WTC11 (cell line): ENCODE measurements around the gene ANGPTL3. TPM values are rescaled to one million over a fixed set of nuclear protein-coding genes. Genes with fewer than 3 reads are reported as not detected.

ENCODE experiments used
- ATAC-seq: fragments of 200-7000 bp; cut with Tn5 transposase; 2 replicates; pipeline ENCODE4 v1.10.0; 2021; ENCODE audit warnings: mild to moderate bottlenecking, moderate library complexity
- CTCF ChIA-PET: fragments of 300-600 bp; sonication (Branson Sonifier 250); formaldehyde crosslinking; loops from one replicate; lab custom pipeline; 2021; ENCODE audit warnings: antibody characterized with exemption; lab: Charles Lee
- POLR2A ChIA-PET: fragments of 350-600 bp; sonication (Branson Sonifier 250); formaldehyde crosslinking; loops from one replicate; lab custom pipeline; 2021; ENCODE audit warnings: antibody characterized with exemption; lab: Charles Lee
- DNase-seq: peaks from one replicate; pipeline ENCODE4 v3.0.0; 2021; ENCODE audit warnings: low spot score
- H3K27ac Mint-ChIP-seq: 2 replicates; pipeline ENCODE4 v1.8.0; 2021; ENCODE audit warnings: mixed read lengths
- H3K27me3 Mint-ChIP-seq: 2 replicates; pipeline ENCODE4 v1.8.0; 2021; ENCODE audit warnings: low read depth, mild to moderate bottlenecking, moderate library complexity, mixed read lengths
- H3K36me3 Mint-ChIP-seq: 2 replicates; pipeline ENCODE4 v1.8.0; 2021; ENCODE audit warnings: mixed read lengths
- H3K4me1 Mint-ChIP-seq: 2 replicates; pipeline ENCODE4 v1.8.0; 2022; ENCODE audit warnings: mixed read lengths
- H3K4me3 Mint-ChIP-seq: 2 replicates; pipeline ENCODE4 v1.8.0; 2021; ENCODE audit warnings: mild to moderate bottlenecking, moderate library complexity, mixed read lengths
- H3K9me3 Mint-ChIP-seq: 2 replicates; pipeline ENCODE4 v1.8.0; 2021; ENCODE audit warnings: mixed read lengths
- CREM ChIP-seq: sonication (generic); formaldehyde crosslinking; IDR thresholded peaks from 2 replicates; pipeline ENCODE4 v1.8.1; 2022; ENCODE audit warnings: mild to moderate bottlenecking, missing genetic modification reagents, moderate library complexity
- ELF4 ChIP-seq: sonication (generic); formaldehyde crosslinking; IDR thresholded peaks from 2 replicates; pipeline ENCODE4 v1.8.1; 2022; ENCODE audit warnings: low read depth, mild to moderate bottlenecking, moderate library complexity, missing genetic modification reagents
- EMX1 ChIP-seq: fragments of 250-450 bp; sonication (Bioruptor Pico); IDR thresholded peaks from 2 replicates; pipeline ENCODE4 v1.8.0; 2021; ENCODE audit warnings: mild to moderate bottlenecking
- GABPB1 ChIP-seq: sonication (generic); formaldehyde crosslinking; IDR thresholded peaks from 2 replicates; pipeline ENCODE4 v1.8.1; 2023; ENCODE audit warnings: mild to moderate bottlenecking, missing genetic modification reagents
- GRHL2 ChIP-seq: fragments of 250-450 bp; sonication (Bioruptor Pico); IDR thresholded peaks from 2 replicates; pipeline ENCODE4 v1.8.0; 2022; ENCODE audit warnings: mild to moderate bottlenecking, moderate library complexity; ENCODE audit not compliant: insufficient replicate concordance, severe bottlenecking
- HMGA2 ChIP-seq: fragments of 250-450 bp; sonication (Bioruptor Pico); IDR thresholded peaks from 2 replicates; pipeline ENCODE4 v1.4.0; 2021; ENCODE audit warnings: mild to moderate bottlenecking, moderate library complexity
- JUN ChIP-seq: sonication (generic); formaldehyde crosslinking; IDR thresholded peaks from 2 replicates; pipeline ENCODE4 v1.8.0; 2023; ENCODE audit warnings: mild to moderate bottlenecking, missing genetic modification reagents
- TEAD1 ChIP-seq: sonication (generic); formaldehyde crosslinking; IDR thresholded peaks from 2 replicates; pipeline ENCODE4 v1.8.0; 2022; ENCODE audit warnings: mild to moderate bottlenecking, missing genetic modification reagents
- ZNF138 ChIP-seq: sonication (generic); formaldehyde crosslinking; conservative IDR thresholded peaks from 2 replicates; pipeline ENCODE4 v1.8.1; 2022; ENCODE audit warnings: mild to moderate bottlenecking, moderate library complexity, missing genetic modification reagents
- ZNF219 ChIP-seq: sonication (generic); formaldehyde crosslinking; IDR thresholded peaks from 2 replicates; pipeline ENCODE4 v1.8.0; 2023; ENCODE audit warnings: missing genetic modification reagents, mild to moderate bottlenecking, borderline replicate concordance
- ZNF263 ChIP-seq: sonication (generic); formaldehyde crosslinking; IDR thresholded peaks from 2 replicates; pipeline ENCODE4 v1.8.1; 2022; ENCODE audit warnings: low read depth, mild to moderate bottlenecking, moderate library complexity, missing genetic modification reagents
- ZNF317 ChIP-seq: sonication (generic); formaldehyde crosslinking; IDR thresholded peaks from 2 replicates; pipeline ENCODE4 v1.8.1; 2023; ENCODE audit warnings: low read depth, mild to moderate bottlenecking, moderate library complexity, missing genetic modification reagents, borderline replicate concordance
- ZNF416 ChIP-seq: fragments of 250-450 bp; sonication (Bioruptor Pico); IDR thresholded peaks from 2 replicates; pipeline ENCODE4 v1.9.0; 2021; ENCODE audit warnings: mild to moderate bottlenecking, inconsistent platforms
- total RNA-seq: library from RNA; stranded (reverse); gene quantifications from 3 replicates; pipeline ENCODE4 v1.2.3, GENCODE V29; 2021
- TF ChIP-seq, protein P1 (sequence below): fragments of 250-450 bp; sonication (Bioruptor Pico); IDR thresholded peaks from 2 replicates; pipeline ENCODE4 v1.9.0; 2021; ENCODE audit warnings: mild to moderate bottlenecking
- TF ChIP-seq, protein P2 (sequence below): fragments of 200-600 bp; IDR thresholded peaks from 2 replicates; pipeline ENCODE4 v1.8.0; 2022; ENCODE audit warnings: antibody characterized with exemption
- TF ChIP-seq, protein P3 (sequence below): sonication (generic); formaldehyde crosslinking; IDR thresholded peaks from 2 replicates; pipeline ENCODE4 v1.8.1; 2023; ENCODE audit warnings: mild to moderate bottlenecking, missing genetic modification reagents, borderline replicate concordance
- TF ChIP-seq, protein P4 (sequence below): sonication (generic); formaldehyde crosslinking; IDR thresholded peaks from 2 replicates; pipeline ENCODE4 v1.8.1; 2022; ENCODE audit warnings: missing genetic modification reagents, borderline replicate concordance
- TF ChIP-seq, protein P5 (sequence below): sonication (generic); formaldehyde crosslinking; IDR thresholded peaks from 2 replicates; pipeline ENCODE4 v1.8.0; 2023; ENCODE audit warnings: missing genetic modification reagents, mild to moderate bottlenecking, borderline replicate concordance
- TF ChIP-seq, protein P6 (sequence below): fragments of 250-450 bp; sonication (Bioruptor Pico); conservative IDR thresholded peaks from 2 replicates; pipeline ENCODE4 v1.9.0; 2021; ENCODE audit warnings: mild to moderate bottlenecking
- TF ChIP-seq, protein P7 (sequence below): sonication (generic); formaldehyde crosslinking; IDR thresholded peaks from 2 replicates; pipeline ENCODE4 v1.8.0; 2022; ENCODE audit warnings: mild to moderate bottlenecking, missing genetic modification reagents

ANGPTL3 gene
- total RNA-seq, 1 experiment from 2014 or later, result not detected

- Mint-ChIP-seq H3K36me3 (no peaks in the 10 kb centered on the region), H3K4me1 (no peaks in the 10 kb centered on the region), H3K27ac (no peak overlapping the region), H3K4me3 (no peak overlapping the region), H3K27me3 (no peaks in the 10 kb centered on the region), H3K9me3 (no peaks in the 10 kb centered on the region)
- ChIA-PET CTCF (interaction anchor here (1.1 kb wide), 1 partner anchor 240 kb away, joined by 3 read pairs; no protein-coding TSS in a partner anchor), POLR2A (no interaction called here)
- ATAC-seq, result no peak
- DNase-seq, result no peak
- TF ChIP-seq HMGA2 (CRISPR knock-in tag) (no peak), GRHL2 (CRISPR knock-in tag) (no peak), CREM (no peak), ZNF317 (CRISPR knock-in tag) (no peak), ZNF416 (CRISPR knock-in tag) (no peak), GABPB1 (CRISPR knock-in tag) (no peak), JUN (no peak), EMX1 (no peak)
- TF ChIP-seq, protein P1, sequence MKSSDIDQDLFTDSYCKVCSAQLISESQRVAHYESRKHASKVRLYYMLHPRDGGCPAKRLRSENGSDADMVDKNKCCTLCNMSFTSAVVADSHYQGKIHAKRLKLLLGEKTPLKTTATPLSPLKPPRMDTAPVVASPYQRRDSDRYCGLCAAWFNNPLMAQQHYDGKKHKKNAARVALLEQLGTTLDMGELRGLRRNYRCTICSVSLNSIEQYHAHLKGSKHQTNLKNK (CRISPR knock-in tag), result no peak
- TF ChIP-seq, protein P2, sequence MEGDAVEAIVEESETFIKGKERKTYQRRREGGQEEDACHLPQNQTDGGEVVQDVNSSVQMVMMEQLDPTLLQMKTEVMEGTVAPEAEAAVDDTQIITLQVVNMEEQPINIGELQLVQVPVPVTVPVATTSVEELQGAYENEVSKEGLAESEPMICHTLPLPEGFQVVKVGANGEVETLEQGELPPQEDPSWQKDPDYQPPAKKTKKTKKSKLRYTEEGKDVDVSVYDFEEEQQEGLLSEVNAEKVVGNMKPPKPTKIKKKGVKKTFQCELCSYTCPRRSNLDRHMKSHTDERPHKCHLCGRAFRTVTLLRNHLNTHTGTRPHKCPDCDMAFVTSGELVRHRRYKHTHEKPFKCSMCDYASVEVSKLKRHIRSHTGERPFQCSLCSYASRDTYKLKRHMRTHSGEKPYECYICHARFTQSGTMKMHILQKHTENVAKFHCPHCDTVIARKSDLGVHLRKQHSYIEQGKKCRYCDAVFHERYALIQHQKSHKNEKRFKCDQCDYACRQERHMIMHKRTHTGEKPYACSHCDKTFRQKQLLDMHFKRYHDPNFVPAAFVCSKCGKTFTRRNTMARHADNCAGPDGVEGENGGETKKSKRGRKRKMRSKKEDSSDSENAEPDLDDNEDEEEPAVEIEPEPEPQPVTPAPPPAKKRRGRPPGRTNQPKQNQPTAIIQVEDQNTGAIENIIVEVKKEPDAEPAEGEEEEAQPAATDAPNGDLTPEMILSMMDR, result no peak
- TF ChIP-seq, protein P3, sequence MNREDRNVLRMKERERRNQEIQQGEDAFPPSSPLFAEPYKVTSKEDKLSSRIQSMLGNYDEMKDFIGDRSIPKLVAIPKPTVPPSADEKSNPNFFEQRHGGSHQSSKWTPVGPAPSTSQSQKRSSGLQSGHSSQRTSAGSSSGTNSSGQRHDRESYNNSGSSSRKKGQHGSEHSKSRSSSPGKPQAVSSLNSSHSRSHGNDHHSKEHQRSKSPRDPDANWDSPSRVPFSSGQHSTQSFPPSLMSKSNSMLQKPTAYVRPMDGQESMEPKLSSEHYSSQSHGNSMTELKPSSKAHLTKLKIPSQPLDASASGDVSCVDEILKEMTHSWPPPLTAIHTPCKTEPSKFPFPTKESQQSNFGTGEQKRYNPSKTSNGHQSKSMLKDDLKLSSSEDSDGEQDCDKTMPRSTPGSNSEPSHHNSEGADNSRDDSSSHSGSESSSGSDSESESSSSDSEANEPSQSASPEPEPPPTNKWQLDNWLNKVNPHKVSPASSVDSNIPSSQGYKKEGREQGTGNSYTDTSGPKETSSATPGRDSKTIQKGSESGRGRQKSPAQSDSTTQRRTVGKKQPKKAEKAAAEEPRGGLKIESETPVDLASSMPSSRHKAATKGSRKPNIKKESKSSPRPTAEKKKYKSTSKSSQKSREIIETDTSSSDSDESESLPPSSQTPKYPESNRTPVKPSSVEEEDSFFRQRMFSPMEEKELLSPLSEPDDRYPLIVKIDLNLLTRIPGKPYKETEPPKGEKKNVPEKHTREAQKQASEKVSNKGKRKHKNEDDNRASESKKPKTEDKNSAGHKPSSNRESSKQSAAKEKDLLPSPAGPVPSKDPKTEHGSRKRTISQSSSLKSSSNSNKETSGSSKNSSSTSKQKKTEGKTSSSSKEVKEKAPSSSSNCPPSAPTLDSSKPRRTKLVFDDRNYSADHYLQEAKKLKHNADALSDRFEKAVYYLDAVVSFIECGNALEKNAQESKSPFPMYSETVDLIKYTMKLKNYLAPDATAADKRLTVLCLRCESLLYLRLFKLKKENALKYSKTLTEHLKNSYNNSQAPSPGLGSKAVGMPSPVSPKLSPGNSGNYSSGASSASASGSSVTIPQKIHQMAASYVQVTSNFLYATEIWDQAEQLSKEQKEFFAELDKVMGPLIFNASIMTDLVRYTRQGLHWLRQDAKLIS (CRISPR knock-in tag), result no peak
- TF ChIP-seq, protein P4, sequence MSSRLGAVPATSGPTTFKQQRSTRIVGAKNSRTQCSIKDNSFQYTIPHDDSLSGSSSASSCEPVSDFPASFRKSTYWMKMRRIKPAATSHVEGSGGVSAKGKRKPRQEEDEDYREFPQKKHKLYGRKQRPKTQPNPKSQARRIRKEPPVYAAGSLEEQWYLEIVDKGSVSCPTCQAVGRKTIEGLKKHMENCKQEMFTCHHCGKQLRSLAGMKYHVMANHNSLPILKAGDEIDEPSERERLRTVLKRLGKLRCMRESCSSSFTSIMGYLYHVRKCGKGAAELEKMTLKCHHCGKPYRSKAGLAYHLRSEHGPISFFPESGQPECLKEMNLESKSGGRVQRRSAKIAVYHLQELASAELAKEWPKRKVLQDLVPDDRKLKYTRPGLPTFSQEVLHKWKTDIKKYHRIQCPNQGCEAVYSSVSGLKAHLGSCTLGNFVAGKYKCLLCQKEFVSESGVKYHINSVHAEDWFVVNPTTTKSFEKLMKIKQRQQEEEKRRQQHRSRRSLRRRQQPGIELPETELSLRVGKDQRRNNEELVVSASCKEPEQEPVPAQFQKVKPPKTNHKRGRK (CRISPR knock-in tag), result no peak
- TF ChIP-seq, all 79 proteins: peak for 0
Measured at GRCh38 chr1:62601457-62601856, 4.1 kb downstream of the ANGPTL3 start.

DNA sequence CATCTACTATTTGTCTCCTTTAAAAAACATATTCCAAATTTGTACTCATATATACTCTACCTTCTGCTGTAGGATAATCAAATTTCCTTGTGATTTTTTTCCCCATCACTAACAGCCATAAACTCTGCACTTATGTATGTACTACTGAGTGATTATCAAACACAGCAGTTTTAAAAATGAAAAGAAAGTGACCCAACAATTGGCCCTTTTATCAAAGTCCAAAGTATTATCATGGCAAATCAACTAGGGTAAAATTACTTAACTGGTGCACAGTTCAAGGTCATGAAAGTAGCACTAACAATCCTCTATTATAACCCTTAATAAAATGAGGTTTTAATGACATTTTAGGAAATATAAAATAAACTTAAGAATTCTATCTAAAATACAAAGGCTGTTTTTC, 11.6 kb downstream of the ANGPTL3 start:
- ChIA-PET POLR2A (no interaction called here), CTCF (interaction anchor here (1.3 kb wide), 1 partner anchor 101 kb away, joined by 3 read pairs; no protein-coding TSS in a partner anchor)
- ATAC-seq (no peak), DNase-seq (no peak)
- no peak overlapping the region for H3K4me3 Mint-ChIP-seq
- peaks cover 12% of the 10 kb centered on the region for H3K4me1 Mint-ChIP-seq
- H3K27ac Mint-ChIP-seq, result no peak overlapping the region
- H3K36me3 Mint-ChIP-seq, result peaks cover 5% of the 10 kb centered on the region
- no peaks in the 10 kb centered on the region for H3K9me3 Mint-ChIP-seq
- H3K27me3 Mint-ChIP-seq, result no peaks in the 10 kb centered on the region
- no peak for TF ChIP-seq ELF4 (CRISPR knock-in tag)
- no peak for TF ChIP-seq ZNF138
- no peak for TF ChIP-seq GABPB1 (CRISPR knock-in tag)
- TF ChIP-seq, protein P5, sequence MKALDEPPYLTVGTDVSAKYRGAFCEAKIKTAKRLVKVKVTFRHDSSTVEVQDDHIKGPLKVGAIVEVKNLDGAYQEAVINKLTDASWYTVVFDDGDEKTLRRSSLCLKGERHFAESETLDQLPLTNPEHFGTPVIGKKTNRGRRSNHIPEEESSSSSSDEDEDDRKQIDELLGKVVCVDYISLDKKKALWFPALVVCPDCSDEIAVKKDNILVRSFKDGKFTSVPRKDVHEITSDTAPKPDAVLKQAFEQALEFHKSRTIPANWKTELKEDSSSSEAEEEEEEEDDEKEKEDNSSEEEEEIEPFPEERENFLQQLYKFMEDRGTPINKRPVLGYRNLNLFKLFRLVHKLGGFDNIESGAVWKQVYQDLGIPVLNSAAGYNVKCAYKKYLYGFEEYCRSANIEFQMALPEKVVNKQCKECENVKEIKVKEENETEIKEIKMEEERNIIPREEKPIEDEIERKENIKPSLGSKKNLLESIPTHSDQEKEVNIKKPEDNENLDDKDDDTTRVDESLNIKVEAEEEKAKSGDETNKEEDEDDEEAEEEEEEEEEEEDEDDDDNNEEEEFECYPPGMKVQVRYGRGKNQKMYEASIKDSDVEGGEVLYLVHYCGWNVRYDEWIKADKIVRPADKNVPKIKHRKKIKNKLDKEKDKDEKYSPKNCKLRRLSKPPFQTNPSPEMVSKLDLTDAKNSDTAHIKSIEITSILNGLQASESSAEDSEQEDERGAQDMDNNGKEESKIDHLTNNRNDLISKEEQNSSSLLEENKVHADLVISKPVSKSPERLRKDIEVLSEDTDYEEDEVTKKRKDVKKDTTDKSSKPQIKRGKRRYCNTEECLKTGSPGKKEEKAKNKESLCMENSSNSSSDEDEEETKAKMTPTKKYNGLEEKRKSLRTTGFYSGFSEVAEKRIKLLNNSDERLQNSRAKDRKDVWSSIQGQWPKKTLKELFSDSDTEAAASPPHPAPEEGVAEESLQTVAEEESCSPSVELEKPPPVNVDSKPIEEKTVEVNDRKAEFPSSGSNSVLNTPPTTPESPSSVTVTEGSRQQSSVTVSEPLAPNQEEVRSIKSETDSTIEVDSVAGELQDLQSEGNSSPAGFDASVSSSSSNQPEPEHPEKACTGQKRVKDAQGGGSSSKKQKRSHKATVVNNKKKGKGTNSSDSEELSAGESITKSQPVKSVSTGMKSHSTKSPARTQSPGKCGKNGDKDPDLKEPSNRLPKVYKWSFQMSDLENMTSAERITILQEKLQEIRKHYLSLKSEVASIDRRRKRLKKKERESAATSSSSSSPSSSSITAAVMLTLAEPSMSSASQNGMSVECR, result no peak
- no peak for TF ChIP-seq TEAD1 (CRISPR knock-in tag)
- no peak for TF ChIP-seq ZNF219 (CRISPR knock-in tag)
- TF ChIP-seq, protein P6, sequence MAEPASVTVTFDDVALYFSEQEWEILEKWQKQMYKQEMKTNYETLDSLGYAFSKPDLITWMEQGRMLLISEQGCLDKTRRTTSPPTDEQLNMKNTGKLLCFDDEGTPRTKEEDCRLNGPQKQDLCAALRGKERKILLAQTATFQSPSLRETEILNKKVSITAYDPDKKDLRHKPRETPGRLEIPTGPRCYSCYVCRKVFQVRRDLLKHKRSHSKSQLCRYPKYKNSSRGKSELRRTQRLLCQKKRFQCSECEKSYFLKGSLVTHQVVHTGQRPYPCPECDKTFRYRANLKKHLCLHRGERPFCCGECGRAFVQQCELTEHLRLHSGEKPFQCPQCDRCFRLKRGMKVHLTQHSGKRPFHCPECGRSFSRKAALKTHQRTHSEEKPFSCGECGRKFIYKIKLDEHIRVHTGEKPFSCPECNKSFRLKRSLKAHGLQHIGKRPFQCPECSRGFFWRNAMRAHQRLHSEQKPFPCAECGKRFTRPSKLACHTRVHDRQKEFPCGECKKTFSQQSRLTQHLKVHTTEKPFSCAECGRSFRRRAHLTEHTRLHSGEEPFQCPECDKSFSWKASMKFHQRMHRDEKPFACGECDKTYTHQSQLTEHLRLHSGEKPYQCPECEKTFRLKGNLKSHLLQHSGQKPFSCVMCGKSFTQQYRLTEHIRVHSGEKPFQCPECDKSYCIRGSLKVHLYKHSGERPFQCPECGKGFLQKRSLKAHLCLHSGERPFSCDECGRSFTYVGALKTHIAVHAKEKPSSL (CRISPR knock-in tag), result no peak
- no peak for TF ChIP-seq ZNF263 (CRISPR knock-in tag)
- TF ChIP-seq, protein P7, sequence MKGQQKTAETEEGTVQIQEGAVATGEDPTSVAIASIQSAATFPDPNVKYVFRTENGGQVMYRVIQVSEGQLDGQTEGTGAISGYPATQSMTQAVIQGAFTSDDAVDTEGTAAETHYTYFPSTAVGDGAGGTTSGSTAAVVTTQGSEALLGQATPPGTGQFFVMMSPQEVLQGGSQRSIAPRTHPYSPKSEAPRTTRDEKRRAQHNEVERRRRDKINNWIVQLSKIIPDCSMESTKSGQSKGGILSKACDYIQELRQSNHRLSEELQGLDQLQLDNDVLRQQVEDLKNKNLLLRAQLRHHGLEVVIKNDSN (CRISPR knock-in tag), result no peak
